Large intestine (tissue), 3 donors: ENCODE data around the gene SLC47A2. TPM values are rescaled to one million over a fixed set of nuclear protein-coding genes. Genes with fewer than 3 reads are reported as not detected.
A peak's percentile ranks its signal among the peaks of the same experiment; 100 is the strongest.
"Not testable (repeated sequence)": the region's sequence is repeated elsewhere in the genome, so short reads cannot be mapped to it uniquely, and the experiment has no call there.

Experiments
- DNase-seq, 2 donors: peaks; one replicate each; pipeline versions ENCODE4 v3.0.0 to v3.0.0-alpha.2; 2013
- H3K27ac ChIP-seq: one replicate; pipeline ENCODE4 v1.5.1; 2013; ENCODE audit warnings: low read length
- H3K27me3 ChIP-seq: 2 replicates; pipeline ENCODE4 v1.6.1; 2013; ENCODE audit warnings: low read length; ENCODE audit not compliant: control insufficient read depth, insufficient read depth
- H3K36me3 ChIP-seq: 2 replicates; pipeline ENCODE4 v1.6.1; 2013; ENCODE audit warnings: low read length; ENCODE audit not compliant: control insufficient read depth, insufficient read depth
- H3K4me1 ChIP-seq: one replicate; pipeline ENCODE4 v1.6.1; 2013; ENCODE audit warnings: low read length; ENCODE audit not compliant: control insufficient read depth, insufficient read depth
- H3K4me3 ChIP-seq: one replicate; pipeline ENCODE4 v1.5.1; 2013; ENCODE audit warnings: low read length
- H3K9me3 ChIP-seq: one replicate; pipeline ENCODE4 v1.6.1; 2013; ENCODE audit warnings: mild to moderate bottlenecking, low read depth, low read length, moderate library complexity; ENCODE audit not compliant: control insufficient read depth
- WGBS: methylation state at CpG from one replicate; pipeline ENCODE4 v1.1.5; 2013; ENCODE audit warnings: low lambda C conversion rate; ENCODE audit not compliant: insufficient coverage; 5-methylcytosine and 5-hydroxymethylcytosine counted together
- polyA plus RNA-seq: library from polyadenylated mRNA; unstranded; fragments of 120-200 nt; gene quantifications from one replicate; pipeline ENCODE4 v1.2.1, GENCODE V29; 2013

Gene SLC47A2
- polyA plus RNA-seq, 1 donor, result 0.54 TPM

- Histone ChIP-seq H3K4me1 (peaks cover 5% of the 10 kb centered on the region), H3K27me3 (no peaks in the 10 kb centered on the region), H3K36me3 (peaks cover 22% of the 10 kb centered on the region), H3K4me3 (no peak overlapping the region), H3K27ac (no peak overlapping the region), H3K9me3 (no peaks in the 10 kb centered on the region)
- peak in 1 of 2 donors; percentile 22 for DNase-seq
- no CpG with 5 or more reads among the region's 18 CpGs for WGBS
Measured at GRCh38 chr17:19678581-19679453, 37.6 kb downstream of the SLC47A2 start.

DNA sequence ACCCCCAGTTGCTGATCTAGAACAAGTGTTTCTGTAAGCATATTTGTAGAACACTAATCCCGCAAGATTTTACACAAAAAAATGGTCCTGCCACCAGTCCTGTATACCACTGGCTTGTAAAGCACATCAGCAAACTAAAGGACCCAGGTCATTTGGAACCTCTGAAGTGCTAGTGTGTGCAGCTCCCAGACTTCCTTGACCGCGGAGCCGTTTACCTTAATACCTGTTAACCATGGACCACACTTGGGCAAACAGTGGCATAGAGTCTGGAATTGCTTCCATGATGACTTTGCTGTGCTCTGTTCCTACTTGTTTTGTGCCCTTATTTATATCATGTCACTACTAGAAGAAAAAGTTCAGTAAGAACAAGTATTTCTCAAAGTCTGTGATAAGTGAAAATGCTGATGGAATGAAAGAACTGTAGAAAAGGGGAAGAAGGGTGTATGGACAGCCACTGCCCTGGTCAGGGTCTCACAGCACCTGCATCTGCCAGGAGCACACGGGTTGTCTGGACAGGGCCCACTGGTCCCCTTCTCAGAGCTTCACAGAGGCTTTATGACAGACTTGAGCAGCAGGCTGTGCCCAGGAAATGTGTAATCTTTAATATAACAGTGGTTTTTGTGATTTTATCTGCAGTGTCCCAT lies 38.5 kb downstream of the SLC47A2 start:
- no peak for DNase-seq
- H3K4me1 ChIP-seq, result peaks cover 10% of the 10 kb centered on the region
- no peaks in the 10 kb centered on the region for H3K27me3 ChIP-seq
- no peak overlapping the region for H3K4me3 ChIP-seq
- H3K27ac ChIP-seq, result no peak overlapping the region
- H3K9me3 ChIP-seq, result no peaks in the 10 kb centered on the region
- H3K36me3 ChIP-seq, result peaks cover 22% of the 10 kb centered on the region
- no CpG with 5 or more reads among the region's 5 CpGs for WGBS

- Histone ChIP-seq H3K27ac (no peak overlapping the region), H3K27me3 (no peaks in the 10 kb centered on the region), H3K36me3 (peaks cover 22% of the 10 kb centered on the region), H3K4me3 (no peak overlapping the region), H3K4me1 (peaks cover 13% of the 10 kb centered on the region), H3K9me3 (no peaks in the 10 kb centered on the region)
- no peak for DNase-seq
- no CpG with 5 or more reads among the region's 4 CpGs for WGBS
Measured at GRCh38 chr17:19676896-19677295, 39.5 kb downstream of the SLC47A2 start.

GRCh38 chr17:19673623-19674022 lies 42.8 kb downstream of the SLC47A2 start:
- no peak overlapping the region for H3K27ac ChIP-seq
- WGBS, result no CpG with 5 or more reads among the region's 3 CpGs

GRCh38 chr17:19672009-19672750 lies 44.2 kb downstream of the SLC47A2 start:
- H3K27ac ChIP-seq, result peak overlapping the region; percentile 86
- no peaks in the 10 kb centered on the region for H3K27me3 ChIP-seq
- no peak overlapping the region for H3K4me3 ChIP-seq
- DNase-seq, result peak; percentile 88 to 96
- peaks cover 27% of the 10 kb centered on the region for H3K4me1 ChIP-seq
- 0% methylated on average over 2 of the region's 5 CpGs for WGBS
- peaks cover 25% of the 10 kb centered on the region for H3K36me3 ChIP-seq
- no peaks in the 10 kb centered on the region for H3K9me3 ChIP-seq

More at GRCh38 chr17:19673623-19674022, 42.8 kb downstream of the SLC47A2 start:
- Histone ChIP-seq H3K9me3 (no peaks in the 10 kb centered on the region), H3K4me3 (no peak overlapping the region), H3K36me3 (peaks cover 25% of the 10 kb centered on the region), H3K27me3 (no peaks in the 10 kb centered on the region), H3K4me1 (peaks cover 27% of the 10 kb centered on the region)
- DNase-seq, result peak; percentile 17 to 64

DNA sequence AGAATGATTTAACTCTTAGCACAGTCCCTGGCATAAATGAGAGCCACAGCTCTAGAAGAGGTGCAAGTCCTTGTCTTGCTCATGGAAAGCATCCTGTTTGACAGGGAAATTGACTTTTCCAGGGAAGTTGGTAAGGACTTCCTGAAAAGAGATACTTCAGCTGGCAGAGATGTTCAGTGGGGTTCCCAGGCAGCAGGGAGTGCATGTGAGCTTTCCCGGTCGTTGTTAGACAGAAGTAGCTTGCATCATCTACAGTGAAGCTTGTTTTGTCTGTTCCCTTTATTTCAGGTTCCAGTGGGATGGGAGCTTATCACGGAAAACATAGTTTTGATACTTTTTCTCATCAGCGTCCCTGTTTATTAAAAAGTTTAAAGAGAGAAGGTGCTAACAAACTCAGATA lies 45.0 kb downstream of the SLC47A2 start:
- WGBS, result no CpG with 5 or more reads among the region's 4 CpGs
- Histone ChIP-seq H3K4me3 (no peak overlapping the region), H3K9me3 (no peaks in the 10 kb centered on the region), H3K36me3 (peaks cover 19% of the 10 kb centered on the region), H3K27me3 (no peaks in the 10 kb centered on the region), H3K27ac (peak overlapping the region; percentile 86), H3K4me1 (peaks cover 27% of the 10 kb centered on the region)
- DNase-seq, result no peak

- H3K36me3 ChIP-seq, result peaks cover 18% of the 10 kb centered on the region
- no peak for DNase-seq
- H3K27me3 ChIP-seq, result no peaks in the 10 kb centered on the region
Measured at GRCh38 chr17:19670908-19671307, 45.5 kb downstream of the SLC47A2 start.

GRCh38 chr17:19669680-19670079 lies 46.7 kb downstream of the SLC47A2 start:
- H3K4me3 ChIP-seq, DNase-seq, H3K9me3 ChIP-seq, H3K27ac ChIP-seq, H3K27me3 ChIP-seq: not testable (repeated sequence)
- Histone ChIP-seq H3K36me3 (peaks cover 28% of the 10 kb centered on the region), H3K4me1 (peaks cover 27% of the 10 kb centered on the region)
- 100% methylated on average over 1 of the region's 7 CpGs for WGBS

More at GRCh38 chr17:19670908-19671307, 45.5 kb downstream of the SLC47A2 start:
- no CpG with 5 or more reads among the region's 2 CpGs for WGBS
- Histone ChIP-seq H3K4me3 (no peak overlapping the region), H3K27ac (peak overlapping the region; percentile 86), H3K4me1 (peaks cover 27% of the 10 kb centered on the region), H3K9me3 (no peaks in the 10 kb centered on the region)

- Histone ChIP-seq H3K27ac (no peak overlapping the region), H3K9me3 (no peaks in the 10 kb centered on the region), H3K4me1 (no peaks in the 10 kb centered on the region), H3K27me3 (no peaks in the 10 kb centered on the region), H3K36me3 (peaks cover 59% of the 10 kb centered on the region), H3K4me3 (no peak overlapping the region)
- WGBS, result no CpG with 5 or more reads among the region's 4 CpGs
- no peak for DNase-seq
Measured at GRCh38 chr17:19664821-19665181, 51.6 kb downstream of the SLC47A2 start.

DNA sequence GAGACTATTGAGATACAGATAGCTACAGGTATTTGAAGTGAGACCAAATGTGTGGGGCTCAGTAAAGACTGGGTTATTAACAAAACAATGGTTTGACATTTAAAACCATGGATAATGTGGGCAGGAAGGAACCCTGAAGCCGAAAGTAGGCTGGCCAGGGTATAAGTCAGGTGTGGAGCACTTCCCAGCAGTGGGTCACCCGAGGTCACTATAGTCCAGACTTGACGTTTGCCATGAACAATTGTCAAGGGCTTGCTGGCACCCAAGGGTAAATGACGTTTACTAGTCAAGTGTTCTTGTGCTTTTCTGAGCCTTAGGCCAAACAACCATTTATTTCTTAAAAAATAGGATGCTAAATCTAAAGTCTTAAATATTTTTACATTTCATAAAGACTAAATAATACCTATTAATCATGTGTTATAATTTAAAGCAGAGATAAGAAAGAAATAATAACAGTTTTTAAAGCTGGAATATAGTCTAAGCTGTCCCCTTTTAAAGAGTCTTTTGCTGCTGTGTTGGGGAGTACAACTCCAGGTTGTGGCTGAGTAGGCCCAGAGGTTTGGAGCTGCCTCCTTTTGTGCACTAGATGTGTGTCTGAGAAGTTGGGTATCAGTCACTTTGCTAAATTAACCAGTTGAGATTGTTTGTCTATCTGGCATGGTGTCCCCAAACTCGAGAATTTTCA lies 52.1 kb downstream of the SLC47A2 start:
- no peaks in the 10 kb centered on the region for H3K27me3 ChIP-seq
- H3K4me1 ChIP-seq, result no peaks in the 10 kb centered on the region
- no peak overlapping the region for H3K4me3 ChIP-seq
- peaks cover 54% of the 10 kb centered on the region for H3K36me3 ChIP-seq
- no peak for DNase-seq
- H3K27ac ChIP-seq, result no peak overlapping the region
- WGBS, result no CpG with 5 or more reads among the region's 5 CpGs
- no peaks in the 10 kb centered on the region for H3K9me3 ChIP-seq
